Mammary epithelial cell (primary cell): ENCODE data around the gene EEF1AKMT4.

Experiments
- CTCF ChIP-seq, 2 donors: IDR thresholded peaks in 1 of 2; conservative IDR thresholded peaks in 1 of 2; 2 replicates each; pipeline ENCODE4 v1.5.1; 2011 to 2012; ENCODE audit warnings: inconsistent platforms in 2 of 2, low read length in 2 of 2, mild to moderate bottlenecking in 2 of 2, control low read depth in 1 of 2, low read depth in 1 of 2; ENCODE audit not compliant: insufficient read depth in 1 of 2; ENCODE audit errors: extremely low read depth in 1 of 2
- EZH2 ChIP-seq: IDR thresholded peaks from 2 replicates; pipeline ENCODE4 v1.6.1; 2012; ENCODE audit warnings: low read length, inconsistent platforms, borderline replicate concordance

DNA sequence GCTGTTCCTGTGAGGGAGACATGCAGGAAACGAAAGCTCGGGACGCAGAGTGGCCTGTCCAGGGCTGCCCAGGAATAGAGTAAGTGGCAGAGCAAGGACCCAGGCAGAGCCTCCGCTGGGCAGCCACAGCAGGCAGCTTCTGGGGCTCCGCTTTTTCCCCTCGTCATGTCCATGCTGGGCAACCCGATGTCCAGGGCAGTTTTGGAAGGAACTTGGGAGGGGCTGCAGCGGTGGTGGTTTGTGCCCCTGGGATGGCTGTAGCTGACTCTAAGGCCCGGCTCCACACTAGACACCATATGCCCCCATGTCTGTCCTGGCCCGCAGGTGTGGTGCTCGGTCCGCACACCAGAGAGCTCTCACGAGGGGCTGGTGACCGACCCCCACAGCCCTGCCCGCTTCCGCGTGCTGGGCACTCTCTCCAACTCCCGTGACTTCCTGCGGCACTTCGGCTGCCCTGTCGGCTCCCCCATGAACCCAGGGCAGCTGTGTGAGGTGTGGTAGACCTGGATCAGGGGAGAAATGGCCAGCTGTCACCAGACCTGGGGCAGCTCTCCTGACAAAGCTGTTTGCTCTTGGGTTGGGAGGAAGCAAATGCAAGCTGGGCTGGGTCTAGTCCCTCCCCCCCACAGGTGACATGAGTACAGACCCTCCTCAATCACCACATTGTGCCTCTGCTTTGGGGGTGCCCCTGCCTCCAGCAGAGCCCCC, 42.4 kb downstream of the EEF1AKMT4 start:
- TF ChIP-seq EZH2 (no peak), CTCF (conservative IDR thresholded peaks at IDR 0.05 in 1 of 2, IDR thresholded peaks at IDR 0.05 in 1 of 2; ENCODE audit: extremely low read depth in 1 of 2, insufficient read depth in 1 of 2, low read depth in 1 of 2, low read length in 2 of 2) (no peak)
